Measurements from ENCODE around the gene LMBRD1.

The LMBRD1 gene

DNA sequence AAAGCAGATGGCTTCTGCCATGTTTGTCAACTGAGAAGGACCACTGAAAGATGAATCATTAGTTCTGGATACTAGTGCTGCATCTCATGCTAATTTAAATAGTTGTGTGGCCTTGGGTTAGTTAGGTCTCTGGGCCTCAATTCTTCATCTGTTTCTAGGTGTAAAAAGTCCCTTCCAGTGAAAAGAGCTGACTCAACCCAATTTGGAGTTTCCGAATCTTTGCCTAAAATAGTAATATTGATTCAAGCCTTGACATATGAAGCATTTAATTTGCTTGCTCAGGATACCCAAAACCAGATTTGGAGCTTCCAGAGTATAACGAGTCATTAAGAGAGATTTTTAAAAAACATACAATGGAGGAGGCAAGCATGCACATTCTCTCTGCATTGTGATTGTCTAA lies 163.9 kb downstream of the LMBRD1 start:
- no peak for DNase-seq (ENCODE audit: low read depth, low spot score)

DNA sequence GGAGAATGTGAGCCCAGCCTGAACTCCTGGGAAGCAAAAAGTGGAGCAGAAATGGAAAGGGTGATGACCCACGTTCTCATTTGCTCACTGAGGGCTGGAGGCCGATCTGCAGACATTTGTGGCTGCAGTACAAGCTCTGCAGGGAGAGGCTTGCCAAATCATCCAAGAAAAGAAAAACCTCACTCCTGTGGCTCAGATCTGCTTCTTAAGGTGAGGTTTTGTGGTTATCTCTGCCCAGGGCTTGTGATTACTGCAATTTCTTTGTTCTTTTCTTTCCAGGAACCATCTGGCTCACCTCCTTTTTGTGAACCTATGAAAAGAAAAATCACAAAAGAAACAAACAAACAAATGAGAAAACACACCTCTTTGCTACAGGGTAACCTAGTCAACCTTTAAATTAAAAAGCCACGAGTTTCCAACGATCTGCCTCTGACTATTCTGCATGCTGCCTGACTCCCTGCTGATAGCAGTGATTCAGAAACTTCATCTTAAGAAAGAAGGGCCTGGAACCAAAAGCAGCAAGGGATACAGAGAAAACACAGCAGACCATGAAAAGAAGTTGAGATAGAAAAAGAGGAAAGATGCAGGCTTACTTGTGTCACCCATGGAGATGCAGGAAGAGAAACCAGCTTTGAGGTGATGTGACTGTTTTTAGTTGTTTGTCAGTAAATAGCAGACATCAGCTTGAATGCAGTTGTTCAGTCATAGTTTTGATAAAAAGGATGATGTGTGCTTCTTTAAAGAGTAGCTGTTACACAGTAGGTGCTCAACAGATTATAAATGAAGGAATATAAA lies 165.1 kb downstream of the LMBRD1 start:
- DNase-seq (ENCODE audit: low read depth, low spot score), result no peak

DNA sequence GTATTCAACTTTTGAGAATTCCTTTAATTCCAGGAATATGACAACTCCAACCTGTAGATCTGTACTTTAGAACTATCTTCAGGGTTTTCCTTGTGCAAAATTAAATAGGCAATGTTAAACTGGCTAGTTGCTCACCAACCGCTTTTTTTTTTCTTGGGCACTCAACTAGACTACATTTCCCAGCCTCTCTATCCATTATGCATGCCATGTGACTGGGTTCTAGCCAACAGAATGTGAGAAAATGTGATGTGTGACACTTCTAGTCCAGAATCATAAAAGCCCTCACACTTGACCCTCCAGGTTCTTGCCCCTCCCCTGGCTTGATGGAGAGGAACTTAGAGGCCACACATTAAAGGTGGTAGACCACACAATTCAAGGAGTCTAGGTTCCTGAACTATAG lies 166.0 kb downstream of the LMBRD1 start:
- no peak for DNase-seq (ENCODE audit: low read depth, low spot score)

GRCh38 chr6:69627625-69628024 lies 169.2 kb downstream of the LMBRD1 start:
- DNase-seq (ENCODE audit: low read depth, low spot score), result no peak

DNA sequence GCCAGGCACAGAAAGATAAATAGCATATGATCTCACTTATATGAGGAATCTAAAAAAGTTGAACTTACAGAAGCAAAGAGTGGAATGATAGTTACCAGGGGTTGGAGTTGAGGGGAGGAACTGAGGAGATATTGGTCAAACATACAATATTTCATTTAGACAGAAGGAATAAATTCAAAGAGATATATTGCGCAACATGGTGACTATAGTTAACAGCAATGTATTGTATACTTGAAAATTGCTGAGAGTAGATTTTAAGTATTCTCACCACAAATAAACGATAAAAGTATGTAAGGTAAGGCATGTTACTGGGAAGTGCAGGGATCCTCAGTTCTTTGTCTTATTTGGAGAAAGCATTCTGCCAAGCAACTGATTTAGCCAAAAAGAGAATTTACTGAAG lies 171.9 kb downstream of the LMBRD1 start:
- no peak for DNase-seq (ENCODE audit: low read depth, low spot score)

Data from activated CD4-positive, CD25-positive, alpha-beta regulatory T cell treated with anti-CD3 and anti-CD28 coated beads, Interleukin-2, amount 50 U/mL, for 16 hours (primary cell).